NB4 (cell line): ENCODE measurements around the gene SLIRP.

Experiments used
- CTCF ChIP-seq: IDR thresholded peaks from one replicate; pipeline ENCODE4 v1.5.1; 2012; ENCODE audit warnings: low read depth, low read length
- POLR2A ChIP-seq: IDR thresholded peaks from 2 replicates; pipeline ENCODE4 v1.6.1; 2011; ENCODE audit warnings: mild to moderate bottlenecking; ENCODE audit not compliant: insufficient read length; ENCODE audit errors: extremely low read depth

GRCh38 chr14:77741438-77741837 lies 33.5 kb downstream of the SLIRP start:
- TF ChIP-seq CTCF (no peak), POLR2A (no peak)
